Subcutaneous adipose tissue (tissue), 4 donors: ENCODE measurements around the gene SLC17A9. TPM values are rescaled to one million over a fixed set of nuclear protein-coding genes. Genes with fewer than 3 reads are reported as not detected.

Experiments used
- CTCF ChIP-seq: fragments of 450-650 bp; IDR thresholded peaks from one replicate; pipeline ENCODE4 v1.5.1; 2016; ENCODE audit warnings: low read depth, mild to moderate bottlenecking, control low read depth, antibody characterized with exemption, moderate library complexity
- total RNA-seq, 4 donors: library from RNA; depleted of rRNA; stranded (reverse); fragments of >200 nt; gene quantifications; one replicate each; pipeline ENCODE4 v1.1.0, GENCODE V29; 2016

SLC17A9 gene
- total RNA-seq, 4 donors from 2014 or later, result 0.38 to 6.8 (median 2.1) TPM

- no peak for TF ChIP-seq CTCF
Measured at GRCh38 chr20:63007646-63008488, 55.4 kb downstream of the SLC17A9 start.

GRCh38 chr20:63008541-63009044, 56.1 kb downstream of the SLC17A9 start:
- no peak for TF ChIP-seq CTCF

GRCh38 chr20:63009045-63009961, 56.8 kb downstream of the SLC17A9 start:
- TF ChIP-seq CTCF, result no peak

- no peak for TF ChIP-seq CTCF
Measured at GRCh38 chr20:63009988-63010769, 57.7 kb downstream of the SLC17A9 start.

GRCh38 chr20:63011798-63012197, 59.3 kb downstream of the SLC17A9 start:
- no peak for TF ChIP-seq CTCF

GRCh38 chr20:63013207-63013606, 60.7 kb downstream of the SLC17A9 start:
- TF ChIP-seq CTCF, result no peak
